Subcutaneous adipose tissue (tissue), 4 donors: ENCODE measurements around the gene CRMP1. TPM values are rescaled to one million over a fixed set of nuclear protein-coding genes. Genes with fewer than 3 reads are reported as not detected.

ENCODE experiments used
- CTCF ChIP-seq: fragments of 450-650 bp; IDR thresholded peaks from one replicate; pipeline ENCODE4 v1.5.1; 2016; ENCODE audit warnings: low read depth, mild to moderate bottlenecking, control low read depth, antibody characterized with exemption, moderate library complexity
- total RNA-seq, 4 donors: library from RNA; depleted of rRNA; stranded (reverse); fragments of >200 nt; gene quantifications; one replicate each; pipeline ENCODE4 v1.1.0, GENCODE V29; 2016

Gene CRMP1
- total RNA-seq, 4 donors from 2014 or later: not detected

DNA sequence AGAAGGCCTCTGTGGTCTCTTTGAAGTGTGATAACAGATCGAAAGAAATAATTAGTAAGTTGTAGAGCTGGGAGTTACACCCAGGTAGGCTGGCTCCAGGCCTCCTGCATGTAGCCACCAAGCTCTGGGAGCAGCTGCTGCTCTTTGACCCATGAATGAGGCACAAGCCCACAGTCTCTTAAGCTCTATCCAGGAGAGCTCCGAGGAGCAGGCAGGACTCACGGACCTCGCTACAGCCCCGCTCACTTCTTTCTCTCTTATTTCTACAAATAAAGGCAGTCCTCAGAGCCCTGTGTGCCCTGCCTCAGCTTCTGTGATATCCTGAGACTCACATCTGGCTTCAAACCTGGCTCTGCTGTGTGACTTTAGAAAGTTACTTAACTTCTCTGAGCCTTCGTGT is 95.0 kb downstream of the CRMP1 start:
- TF ChIP-seq CTCF: no peak

- no peak for TF ChIP-seq CTCF
Measured at GRCh38 chr4:5796976-5797375, 95.9 kb downstream of the CRMP1 start.

DNA sequence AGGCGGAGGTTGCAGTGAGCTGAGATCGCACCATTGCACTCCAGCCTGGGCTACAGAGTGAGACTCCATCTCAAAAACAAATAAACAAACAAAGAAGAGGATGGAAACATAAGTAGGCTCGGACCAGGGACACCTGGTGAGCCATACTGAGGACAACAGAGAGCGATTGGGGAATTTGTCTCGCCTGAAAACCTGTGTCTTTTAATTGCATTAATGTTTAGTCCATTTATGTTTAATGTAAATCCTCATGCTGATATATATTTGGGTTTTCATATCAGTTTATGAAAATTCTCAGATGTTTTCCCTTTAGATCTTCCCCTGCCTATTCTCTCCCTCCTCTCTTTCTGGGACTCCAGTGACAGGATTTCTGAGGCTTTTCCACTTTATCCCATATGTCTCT is 97.3 kb downstream of the CRMP1 start:
- no peak for TF ChIP-seq CTCF

- no peak for TF ChIP-seq CTCF
Measured at GRCh38 chr4:5793514-5793913, 99.4 kb downstream of the CRMP1 start.

GRCh38 chr4:5791654-5792053 is 101.2 kb downstream of the CRMP1 start:
- no peak for TF ChIP-seq CTCF

GRCh38 chr4:5790546-5790857 is 102.4 kb downstream of the CRMP1 start:
- TF ChIP-seq CTCF: no peak

DNA sequence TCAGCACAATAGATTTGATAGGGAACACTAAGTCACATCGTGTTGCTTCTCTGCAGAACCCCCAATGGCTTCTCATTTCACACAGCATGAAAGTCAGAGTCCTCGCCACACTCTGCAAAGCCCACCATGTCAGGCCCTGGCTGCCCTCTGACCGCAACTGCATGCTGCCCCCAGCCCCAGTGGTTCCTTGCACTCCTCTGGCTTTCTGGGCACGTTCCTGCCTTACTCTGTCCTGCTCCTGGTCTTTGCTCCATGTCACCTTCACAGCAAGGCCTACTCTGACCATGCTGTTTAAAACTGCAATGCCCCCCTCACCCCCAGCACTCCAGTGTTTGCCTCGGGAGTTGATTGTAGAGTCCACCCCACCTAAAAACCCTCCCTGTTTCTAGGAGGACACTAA is 103.7 kb downstream of the CRMP1 start:
- TF ChIP-seq CTCF: no peak

GRCh38 chr4:5788144-5788543 is 104.7 kb downstream of the CRMP1 start:
- no peak for TF ChIP-seq CTCF
